Nephron (organoid): ENCODE data around the gene DENND11.

ENCODE experiments used
- H3K27ac Mint-ChIP-seq, 3 experiments: 2 replicates each; pipeline ENCODE4 v1.8.0; 2020; ENCODE audit warnings: mixed read lengths in 3 of 3, mild to moderate bottlenecking in 2 of 3, moderate library complexity in 1 of 3
- H3K27me3 Mint-ChIP-seq: 2 replicates; pipeline ENCODE4 v1.8.0; 2021; ENCODE audit warnings: low read depth, mild to moderate bottlenecking, moderate library complexity, mixed read lengths
- H3K36me3 Mint-ChIP-seq: 2 replicates; pipeline ENCODE4 v1.8.0; 2020; ENCODE audit warnings: low read depth, mixed read lengths
- H3K4me1 Mint-ChIP-seq: 2 replicates; pipeline ENCODE4 v1.8.0; 2020; ENCODE audit warnings: mixed read lengths
- H3K4me3 Mint-ChIP-seq, 3 experiments: 2 replicates each; pipeline ENCODE4 v1.8.0; 2020; ENCODE audit warnings: mild to moderate bottlenecking in 3 of 3, mixed read lengths in 3 of 3, moderate library complexity in 2 of 3
- H3K9me3 Mint-ChIP-seq: 2 replicates; pipeline ENCODE4 v1.8.0; 2020; ENCODE audit warnings: mixed read lengths
- TF ChIP-seq, protein P1 (sequence below), 3 experiments: fragments of 200-600 bp; sonication (generic); IDR thresholded peaks; one replicate each; pipeline ENCODE4 v1.5.0; 2021; ENCODE audit warnings: antibody characterized with exemption in 3 of 3; ENCODE audit not compliant: unreplicated experiment in 3 of 3

The DENND11 gene

DNA sequence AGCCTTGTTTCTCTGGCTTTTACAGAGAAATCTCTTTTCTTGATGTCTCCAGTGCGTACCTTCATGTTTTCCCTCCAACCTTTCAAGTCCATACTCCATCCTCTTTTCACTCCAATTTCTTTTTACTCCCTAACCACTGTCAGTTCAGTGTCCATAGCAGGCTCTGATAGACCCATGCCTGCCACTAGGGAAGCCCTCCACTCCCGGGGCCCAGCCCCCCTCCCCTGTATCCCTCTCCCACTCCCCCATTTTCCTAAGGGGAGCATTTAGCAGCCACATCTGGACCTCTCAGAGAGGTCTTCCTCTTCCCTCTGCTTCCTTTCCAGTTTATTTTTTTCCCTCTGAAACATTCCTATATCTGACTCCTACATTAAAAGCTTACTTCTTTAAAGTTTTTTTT lies 33.1 kb downstream of the DENND11 start:
- Mint-ChIP-seq H3K36me3 (peaks cover 43% of the 10 kb centered on the region), H3K9me3 (no peaks in the 10 kb centered on the region), H3K27ac (no peak overlapping the region), H3K4me1 (no peaks in the 10 kb centered on the region), H3K4me3 (no peak overlapping the region), H3K27me3 (no peaks in the 10 kb centered on the region)
- TF ChIP-seq, protein P1, sequence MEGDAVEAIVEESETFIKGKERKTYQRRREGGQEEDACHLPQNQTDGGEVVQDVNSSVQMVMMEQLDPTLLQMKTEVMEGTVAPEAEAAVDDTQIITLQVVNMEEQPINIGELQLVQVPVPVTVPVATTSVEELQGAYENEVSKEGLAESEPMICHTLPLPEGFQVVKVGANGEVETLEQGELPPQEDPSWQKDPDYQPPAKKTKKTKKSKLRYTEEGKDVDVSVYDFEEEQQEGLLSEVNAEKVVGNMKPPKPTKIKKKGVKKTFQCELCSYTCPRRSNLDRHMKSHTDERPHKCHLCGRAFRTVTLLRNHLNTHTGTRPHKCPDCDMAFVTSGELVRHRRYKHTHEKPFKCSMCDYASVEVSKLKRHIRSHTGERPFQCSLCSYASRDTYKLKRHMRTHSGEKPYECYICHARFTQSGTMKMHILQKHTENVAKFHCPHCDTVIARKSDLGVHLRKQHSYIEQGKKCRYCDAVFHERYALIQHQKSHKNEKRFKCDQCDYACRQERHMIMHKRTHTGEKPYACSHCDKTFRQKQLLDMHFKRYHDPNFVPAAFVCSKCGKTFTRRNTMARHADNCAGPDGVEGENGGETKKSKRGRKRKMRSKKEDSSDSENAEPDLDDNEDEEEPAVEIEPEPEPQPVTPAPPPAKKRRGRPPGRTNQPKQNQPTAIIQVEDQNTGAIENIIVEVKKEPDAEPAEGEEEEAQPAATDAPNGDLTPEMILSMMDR (IDR thresholded peaks at IDR 0.05; ENCODE audit: unreplicated experiment in 3 of 3) = no peak

DNA sequence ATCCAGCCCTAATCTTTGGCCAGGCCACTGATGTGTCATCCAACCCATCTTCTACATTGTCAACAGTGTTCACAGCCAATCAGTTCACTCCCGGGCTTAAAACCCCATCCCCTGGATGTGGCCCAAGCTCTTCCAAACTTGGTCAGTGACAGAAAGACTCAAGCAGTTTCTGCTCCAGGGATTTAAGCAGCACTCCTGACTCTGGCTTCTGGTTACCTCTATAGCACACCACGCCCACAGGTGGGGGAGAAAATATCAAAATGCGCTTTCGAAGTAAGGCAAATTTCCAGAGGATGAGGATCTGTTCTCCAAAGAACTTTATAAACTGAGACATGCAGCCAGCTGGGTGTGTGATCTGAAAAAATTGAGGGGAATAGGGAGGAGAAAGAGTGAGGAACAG lies 35.9 kb downstream of the DENND11 start:
- no peak overlapping the region for H3K4me3 Mint-ChIP-seq
- H3K4me1 Mint-ChIP-seq = no peaks in the 10 kb centered on the region
- H3K9me3 Mint-ChIP-seq = no peaks in the 10 kb centered on the region
- H3K27me3 Mint-ChIP-seq = no peaks in the 10 kb centered on the region
- H3K27ac Mint-ChIP-seq = no peak overlapping the region
- TF ChIP-seq, protein P1 (IDR thresholded peaks at IDR 0.05; ENCODE audit: unreplicated experiment in 3 of 3) = no peak
- H3K36me3 Mint-ChIP-seq = peaks cover 47% of the 10 kb centered on the region

DNA sequence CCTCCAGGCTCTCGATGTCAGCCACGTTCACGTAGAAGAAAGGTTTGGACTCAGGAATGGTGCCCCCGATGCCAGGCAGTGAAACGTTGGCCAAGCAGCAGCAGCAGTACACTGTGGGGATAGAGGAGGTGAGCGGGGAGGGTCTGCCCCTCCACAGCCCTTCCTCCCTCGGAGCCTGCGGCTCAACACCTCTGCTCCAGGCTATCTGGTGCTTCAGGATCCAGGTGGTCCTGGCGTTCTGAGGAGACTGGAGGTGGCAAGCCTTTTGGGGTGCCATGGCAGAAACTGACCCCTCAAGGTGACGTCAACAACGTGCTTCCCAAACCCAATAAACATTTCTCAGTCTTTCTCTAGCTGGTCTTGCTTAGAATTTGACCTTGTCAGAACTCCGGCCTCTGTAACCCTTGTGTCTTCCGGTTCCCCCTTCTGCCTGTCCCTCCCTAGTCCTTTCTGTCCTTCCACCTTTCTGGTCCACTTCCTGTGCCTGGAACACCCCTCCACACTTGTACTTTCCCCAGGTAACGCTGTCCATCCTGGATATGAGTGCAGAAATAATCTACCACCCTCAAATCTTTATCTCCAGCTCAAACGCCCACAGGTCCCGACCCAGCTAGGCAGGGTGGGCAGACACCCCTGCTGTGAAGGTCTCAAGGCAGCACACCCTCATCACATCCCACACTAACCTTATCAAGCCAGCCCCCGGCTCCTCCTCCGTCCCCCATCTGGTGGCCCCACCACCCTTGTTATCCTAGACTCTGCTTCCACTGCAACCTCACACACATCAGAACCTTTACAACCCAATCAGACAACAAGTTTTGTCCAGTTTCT lies 36.5 kb downstream of the DENND11 start:
- Mint-ChIP-seq H3K36me3 (peaks cover 46% of the 10 kb centered on the region), H3K27me3 (no peaks in the 10 kb centered on the region), H3K9me3 (no peaks in the 10 kb centered on the region), H3K4me3 (no peak overlapping the region), H3K4me1 (no peaks in the 10 kb centered on the region), H3K27ac (no peak overlapping the region)
- TF ChIP-seq, protein P1 (IDR thresholded peaks at IDR 0.05; ENCODE audit: unreplicated experiment in 3 of 3) = no peak

DNA sequence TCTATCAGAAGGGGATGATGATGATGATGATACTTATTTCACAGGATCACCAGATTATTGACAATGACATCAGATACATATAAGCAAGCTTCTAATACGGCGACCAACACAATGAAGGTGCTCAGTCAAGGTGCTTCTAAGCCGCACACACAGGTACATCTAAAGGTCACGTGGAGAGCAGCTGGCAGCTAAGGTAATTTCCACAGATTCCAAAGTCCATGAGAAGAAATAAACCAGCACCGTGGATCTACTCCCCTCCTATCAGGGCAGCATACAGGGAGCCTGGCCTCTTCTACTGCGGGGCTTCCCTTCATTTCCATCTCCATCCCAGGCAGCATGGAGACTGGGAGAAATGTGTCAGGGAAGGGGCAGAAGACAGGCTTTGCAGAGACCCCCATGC lies 37.5 kb downstream of the DENND11 start:
- Mint-ChIP-seq H3K4me1 (no peaks in the 10 kb centered on the region), H3K36me3 (peaks cover 49% of the 10 kb centered on the region), H3K27me3 (no peaks in the 10 kb centered on the region), H3K9me3 (no peaks in the 10 kb centered on the region), H3K27ac (no peak overlapping the region), H3K4me3 (no peak overlapping the region)
- TF ChIP-seq, protein P1 (IDR thresholded peaks at IDR 0.05; ENCODE audit: unreplicated experiment in 3 of 3) = no peak

DNA sequence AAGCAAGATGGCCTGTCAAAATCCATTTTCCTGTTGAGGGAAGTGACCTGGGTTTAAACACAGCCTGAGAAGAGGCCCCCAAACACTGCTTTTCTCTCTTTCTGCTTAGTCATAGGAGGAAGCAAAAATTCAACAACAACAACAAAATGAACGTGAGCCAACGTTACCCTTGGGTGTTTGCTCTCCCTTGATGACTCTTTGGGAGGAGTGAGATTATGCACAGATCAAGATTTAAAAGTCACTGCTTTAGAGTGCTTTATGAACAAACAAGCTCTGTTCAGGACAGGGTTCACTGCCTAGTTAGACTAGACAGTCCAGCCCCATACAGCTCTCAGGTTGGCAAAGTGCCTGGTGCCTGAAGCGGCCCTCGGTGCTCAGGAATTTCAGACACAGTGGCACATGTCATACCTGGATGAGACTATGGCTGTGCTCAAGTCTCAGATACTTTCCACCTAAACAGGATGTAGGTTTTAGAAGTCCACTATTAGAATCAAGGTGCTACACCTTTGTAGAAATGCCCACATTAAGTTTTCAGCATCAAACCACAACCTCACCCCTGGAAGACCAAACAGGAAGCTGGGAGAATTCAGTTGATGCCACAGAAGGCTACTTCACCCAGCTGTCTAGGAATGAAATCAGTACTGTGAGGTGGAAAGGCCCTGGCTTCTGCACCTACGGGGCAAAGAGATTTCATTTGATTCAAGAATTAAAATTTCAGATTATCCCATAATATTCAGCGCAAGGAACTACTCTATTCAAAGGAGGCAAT lies 38.7 kb downstream of the DENND11 start:
- no peaks in the 10 kb centered on the region for H3K9me3 Mint-ChIP-seq
- H3K27me3 Mint-ChIP-seq = no peaks in the 10 kb centered on the region
- TF ChIP-seq, protein P1 (IDR thresholded peaks at IDR 0.05; ENCODE audit: unreplicated experiment in 3 of 3) = no peak
- no peak overlapping the region for H3K4me3 Mint-ChIP-seq
- H3K36me3 Mint-ChIP-seq = peaks cover 45% of the 10 kb centered on the region
- no peaks in the 10 kb centered on the region for H3K4me1 Mint-ChIP-seq
- H3K27ac Mint-ChIP-seq = peak overlapping the region in 2 of 3 experiments; percentile 85 to 95
